Gastroesophageal sphincter (tissue), 3 donors: ENCODE results near the gene SLC35G6.

Experiments
- CTCF ChIP-seq, 4 experiments: fragments of 200-600 bp in 2 of 4; fragments of 450-650 bp in 2 of 4; sonication (generic) in 1 of 4; IDR thresholded peaks; one replicate each; pipeline ENCODE4 v1.5.1; 2017 to 2019; ENCODE audit warnings: antibody characterized with exemption in 4 of 4, mild to moderate bottlenecking in 2 of 4, moderate library complexity in 2 of 4
- POLR2A ChIP-seq, 2 donors: fragments of 450-650 bp; IDR thresholded peaks; one replicate each; pipeline ENCODE4 v1.6.1; 2017; ENCODE audit warnings: antibody characterized with exemption in 2 of 2, mild to moderate bottlenecking in 2 of 2, moderate library complexity in 1 of 2

GRCh38 chr17:7512824-7513540, 31.7 kb downstream of the SLC35G6 start:
- TF ChIP-seq POLR2A (IDR thresholded peaks at IDR 0.05) (no peak), CTCF (IDR thresholded peaks at IDR 0.05) (no peak)
